Tibial nerve (tissue), 4 donors: ENCODE data around the gene ST6GALNAC5.

Source experiments
- CTCF ChIP-seq, 5 experiments: fragments of 200-600 bp in 3 of 5; fragments of 450-650 bp in 2 of 5; sonication (generic) in 3 of 5; IDR thresholded peaks; one replicate each; pipeline ENCODE4 v1.5.1; 2016 to 2019; ENCODE audit warnings: antibody characterized with exemption in 5 of 5, mild to moderate bottlenecking in 3 of 5, moderate library complexity in 2 of 5
- EP300 ChIP-seq, 2 donors: sonication (generic); formaldehyde crosslinking; IDR thresholded peaks; one replicate each; pipeline ENCODE4 v1.6.1; 2017; ENCODE audit warnings: antibody characterized with exemption in 2 of 2, mild to moderate bottlenecking in 1 of 2
- POLR2A ChIP-seq, 2 donors: fragments of 450-650 bp; IDR thresholded peaks; one replicate each; pipeline ENCODE4 v1.6.1; 2017; ENCODE audit warnings: antibody characterized with exemption in 2 of 2, mild to moderate bottlenecking in 2 of 2, moderate library complexity in 2 of 2

GRCh38 chr1:76959556-76959955 lies 92.3 kb downstream of the ST6GALNAC5 start:
- TF ChIP-seq CTCF (IDR thresholded peaks at IDR 0.05) (no peak), POLR2A (IDR thresholded peaks at IDR 0.05) (no peak), EP300 (IDR thresholded peaks at IDR 0.05) (no peak)
